Parietal lobe (tissue), 2 donors: Measurements from ENCODE around the gene AMER1. TPM values are rescaled to one million over a fixed set of nuclear protein-coding genes. Genes with fewer than 3 reads are reported as not detected.

Source experiments
- small RNA-seq: library from RNA; depleted of rRNA; stranded (forward); fragments of <200 nt; gene quantifications from one replicate; pipeline ENCODE3, GENCODE V24; 2014; ENCODE audit warnings: low replicate concordance
- total RNA-seq: library from RNA; depleted of rRNA; stranded (reverse); fragments of >200 nt; gene quantifications from one replicate; pipeline ENCODE4 v1.2.3, GENCODE V29; 2014

Gene AMER1
- total RNA-seq: 14.4 TPM

GRCh38 chrX:64205441-64205734 is at the start of gene AMER1:
AMER1 (minus strand) TSS chrX:64205708; CDS start chrX:64193286, 12,422 bp downstream.

DNA sequence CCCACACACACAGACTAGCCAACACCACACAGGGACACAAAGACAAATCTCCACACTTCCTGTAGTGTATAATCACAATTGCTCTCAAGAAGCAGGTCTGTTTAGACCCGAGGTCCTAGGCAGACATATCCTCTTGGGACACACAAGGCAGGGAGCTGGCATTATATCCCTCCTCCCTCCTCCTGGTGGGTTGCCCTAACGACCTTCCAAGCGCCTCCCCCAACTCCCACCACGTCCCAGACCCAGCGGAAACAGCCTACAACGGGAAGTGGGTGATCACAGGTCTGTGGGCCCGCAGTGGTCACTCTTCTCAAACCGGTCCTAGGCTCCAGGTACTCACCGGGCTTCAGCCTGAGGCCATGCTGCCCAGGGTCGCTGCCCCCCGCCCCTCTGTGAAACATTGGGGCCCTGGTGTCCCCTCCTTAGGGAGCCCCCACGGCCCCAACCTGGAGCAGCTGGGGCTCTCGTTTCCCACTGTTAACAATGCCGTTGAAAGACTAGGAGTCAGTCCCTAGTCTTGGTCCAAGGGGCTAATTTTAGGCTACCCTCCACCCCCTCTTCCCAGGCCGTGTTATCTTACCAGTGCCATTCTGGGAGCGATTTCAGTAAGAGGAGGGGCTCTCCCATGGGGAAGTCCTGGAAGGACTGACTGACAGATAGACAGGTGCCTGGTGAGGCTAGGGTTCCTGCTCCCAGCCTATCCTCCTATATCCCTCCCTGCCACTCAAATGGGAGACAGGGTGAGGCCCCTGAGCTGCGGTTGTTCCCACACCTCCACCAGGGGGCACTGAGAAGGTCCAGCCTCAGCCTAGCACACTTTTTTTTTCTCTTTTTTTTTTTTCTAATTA is 24.8 kb upstream of the AMER1 start, which contains the start of gene ASB12:
TSS of gene ASB12 (minus strand) at position 485 of the 848 bp plus-strand sequence. CDS start 4,957 bp downstream, outside the sequence.

Small RNAs within 50 kb of the gene (small RNA-seq; reads per million reads assigned to genes)
- not detected for gene RN7SL799P

Other genes starting within 250 kb of the AMER1 start
- gene ASB12, start 24.9 kb upstream of the AMER1 start, total RNA-seq: 0.63 TPM
- gene MTMR8, start 189.7 kb upstream of the AMER1 start, total RNA-seq: 6.9 TPM